ENCODE data around the gene TMED1. TPM values are rescaled to one million over a fixed set of nuclear protein-coding genes. Genes with fewer than 3 reads are reported as not detected.

The TMED1 gene
- polyA plus RNA-seq, 2 of the 4 experiments (the other 2 are of a cell fraction) = 29.9 to 37.0 TPM

DNA sequence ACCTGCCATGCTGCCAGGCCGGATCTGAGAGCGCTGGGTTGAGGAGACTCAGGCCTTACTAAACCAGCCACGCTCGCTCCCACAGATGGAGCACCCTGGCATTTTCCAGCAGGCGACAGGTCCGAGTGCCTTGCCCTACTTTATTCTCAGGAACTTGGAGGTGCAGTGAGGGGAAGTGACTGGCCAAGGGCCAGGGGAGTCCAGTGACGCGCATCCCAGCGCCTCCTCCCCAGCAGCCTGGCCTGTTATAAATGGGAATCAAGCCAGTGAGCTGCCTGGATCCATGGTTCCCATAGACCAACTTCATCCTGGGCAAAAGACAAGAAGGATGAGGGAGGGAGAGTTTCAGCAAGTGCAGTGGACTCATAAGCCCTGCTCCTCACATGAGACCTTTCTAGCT lies 35.5 kb downstream of the TMED1 start:
- WGBS (ENCODE audit: missing lambda C conversion rate) = 93% methylated on average over 6 of the region's 9 CpGs
- Histone ChIP-seq H3K4me1 (no peaks in the 10 kb centered on the region), H3K4me3 (no peak overlapping the region), H3K27ac (no peak overlapping the region), H3K4me2 (no peak overlapping the region), H3K9me3 (no peaks in the 10 kb centered on the region)
- DNase-seq (ENCODE audit: low read depth in 1 of 2, low spot score in 1 of 2) (no peak), FAIRE-seq (no peak), ATAC-seq (no peak)
- POLR2A ChIA-PET = interaction anchor here (1.0 kb wide), 1 partner anchor 83 kb away, joined by 3 read pairs; the partner anchor contains the start of gene DNM2
- CTCF ChIA-PET = no interaction called here
- TF ChIP-seq PHF8 (IDR thresholded peaks at IDR 0.05; ENCODE audit: borderline replicate concordance, low read depth) (no peak), FOSL2 (IDR thresholded peaks at IDR 0.05) (no peak), FOSL2 (CRISPR knock-in tag; IDR thresholded peaks at IDR 0.05) (no peak), NR3C1 (IDR thresholded peaks at IDR 0.05) (no peak), RCOR1 (IDR thresholded peaks at IDR 0.05; ENCODE audit: low read depth, low read length) (no peak)
- TF ChIP-seq, protein P1, sequence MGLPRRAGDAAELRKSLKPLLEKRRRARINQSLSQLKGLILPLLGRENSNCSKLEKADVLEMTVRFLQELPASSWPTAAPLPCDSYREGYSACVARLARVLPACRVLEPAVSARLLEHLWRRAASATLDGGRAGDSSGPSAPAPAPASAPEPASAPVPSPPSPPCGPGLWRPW (IDR thresholded peaks at IDR 0.05) = no peak

DNA sequence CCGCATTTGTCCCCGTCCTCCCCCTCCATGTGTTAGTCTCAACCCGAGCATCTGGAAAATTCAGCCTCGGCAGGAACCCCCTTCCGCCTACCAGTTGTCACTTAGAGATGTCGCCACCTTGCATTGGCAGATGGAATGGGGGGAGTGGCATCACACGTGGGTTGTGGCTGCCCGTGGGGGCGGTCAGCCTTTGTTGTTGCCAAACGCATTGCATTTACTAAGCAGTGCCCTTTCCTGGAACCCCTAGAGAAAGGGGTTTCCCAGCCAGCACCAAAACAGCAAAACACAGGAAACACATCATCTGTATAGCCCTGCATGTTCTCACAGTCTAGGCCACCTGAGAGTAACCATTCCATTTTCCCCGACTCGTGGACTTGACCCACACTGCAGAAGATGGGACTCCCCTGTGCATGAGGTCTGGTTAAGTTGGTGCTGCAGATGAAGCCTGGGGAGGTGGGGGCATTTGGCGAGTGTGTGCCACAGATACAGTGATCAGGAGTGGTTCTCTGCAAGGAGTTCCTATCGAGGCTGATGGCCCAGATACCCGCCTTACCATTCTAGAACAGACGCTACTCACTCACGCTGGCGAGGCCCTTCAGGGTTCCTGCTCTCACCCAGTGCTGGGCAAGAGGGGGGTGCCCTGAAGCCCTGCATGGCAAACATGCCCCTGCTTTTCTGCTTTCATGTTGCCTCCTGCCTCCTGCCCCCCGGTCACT lies 38.3 kb downstream of the TMED1 start:
- ChIA-PET POLR2A (no interaction called here), CTCF (interaction anchor here (1.6 kb wide), 1 partner anchor 8 kb away, joined by 3 read pairs; no protein-coding TSS in a partner anchor)
- no peak overlapping the region for H3K4me3 ChIP-seq
- no peaks in the 10 kb centered on the region for H3K4me1 ChIP-seq
- no peak overlapping the region for H3K27ac ChIP-seq
- TF ChIP-seq POLR2A (IDR thresholded peaks at IDR 0.05; ENCODE audit: low read length) (no peak), CEBPB (IDR thresholded peaks at IDR 0.05) (no peak), GATA3 (IDR thresholded peaks at IDR 0.05; ENCODE audit: borderline replicate concordance) (no peak), ESRRA (IDR thresholded peaks at IDR 0.05; ENCODE audit: borderline replicate concordance, low read length) (no peak), NFE2L2 (conservative IDR thresholded peaks at IDR 0.05; ENCODE audit: low read length) (no peak), NR3C1 (IDR thresholded peaks at IDR 0.05) (no peak), MYC (IDR thresholded peaks at IDR 0.05; ENCODE audit: borderline replicate concordance, low read length) (no peak), HDAC2 (IDR thresholded peaks at IDR 0.05) (no peak), EP300 (IDR thresholded peaks at IDR 0.05) (no peak), ZNF302 (CRISPR knock-in tag; IDR thresholded peaks at IDR 0.05) (no peak), ZC3H11A (IDR thresholded peaks at IDR 0.05) (no peak)
- TF ChIP-seq, protein P2, sequence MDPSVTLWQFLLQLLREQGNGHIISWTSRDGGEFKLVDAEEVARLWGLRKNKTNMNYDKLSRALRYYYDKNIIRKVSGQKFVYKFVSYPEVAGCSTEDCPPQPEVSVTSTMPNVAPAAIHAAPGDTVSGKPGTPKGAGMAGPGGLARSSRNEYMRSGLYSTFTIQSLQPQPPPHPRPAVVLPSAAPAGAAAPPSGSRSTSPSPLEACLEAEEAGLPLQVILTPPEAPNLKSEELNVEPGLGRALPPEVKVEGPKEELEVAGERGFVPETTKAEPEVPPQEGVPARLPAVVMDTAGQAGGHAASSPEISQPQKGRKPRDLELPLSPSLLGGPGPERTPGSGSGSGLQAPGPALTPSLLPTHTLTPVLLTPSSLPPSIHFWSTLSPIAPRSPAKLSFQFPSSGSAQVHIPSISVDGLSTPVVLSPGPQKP (IDR thresholded peaks at IDR 0.05; ENCODE audit: low read depth, low read length) = no peak
- TF ChIP-seq, protein P3, sequence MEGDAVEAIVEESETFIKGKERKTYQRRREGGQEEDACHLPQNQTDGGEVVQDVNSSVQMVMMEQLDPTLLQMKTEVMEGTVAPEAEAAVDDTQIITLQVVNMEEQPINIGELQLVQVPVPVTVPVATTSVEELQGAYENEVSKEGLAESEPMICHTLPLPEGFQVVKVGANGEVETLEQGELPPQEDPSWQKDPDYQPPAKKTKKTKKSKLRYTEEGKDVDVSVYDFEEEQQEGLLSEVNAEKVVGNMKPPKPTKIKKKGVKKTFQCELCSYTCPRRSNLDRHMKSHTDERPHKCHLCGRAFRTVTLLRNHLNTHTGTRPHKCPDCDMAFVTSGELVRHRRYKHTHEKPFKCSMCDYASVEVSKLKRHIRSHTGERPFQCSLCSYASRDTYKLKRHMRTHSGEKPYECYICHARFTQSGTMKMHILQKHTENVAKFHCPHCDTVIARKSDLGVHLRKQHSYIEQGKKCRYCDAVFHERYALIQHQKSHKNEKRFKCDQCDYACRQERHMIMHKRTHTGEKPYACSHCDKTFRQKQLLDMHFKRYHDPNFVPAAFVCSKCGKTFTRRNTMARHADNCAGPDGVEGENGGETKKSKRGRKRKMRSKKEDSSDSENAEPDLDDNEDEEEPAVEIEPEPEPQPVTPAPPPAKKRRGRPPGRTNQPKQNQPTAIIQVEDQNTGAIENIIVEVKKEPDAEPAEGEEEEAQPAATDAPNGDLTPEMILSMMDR (IDR thresholded peaks at IDR 0.05) = no peak
- TF ChIP-seq, protein P4, sequence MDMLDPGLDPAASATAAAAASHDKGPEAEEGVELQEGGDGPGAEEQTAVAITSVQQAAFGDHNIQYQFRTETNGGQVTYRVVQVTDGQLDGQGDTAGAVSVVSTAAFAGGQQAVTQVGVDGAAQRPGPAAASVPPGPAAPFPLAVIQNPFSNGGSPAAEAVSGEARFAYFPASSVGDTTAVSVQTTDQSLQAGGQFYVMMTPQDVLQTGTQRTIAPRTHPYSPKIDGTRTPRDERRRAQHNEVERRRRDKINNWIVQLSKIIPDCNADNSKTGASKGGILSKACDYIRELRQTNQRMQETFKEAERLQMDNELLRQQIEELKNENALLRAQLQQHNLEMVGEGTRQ (IDR thresholded peaks at IDR 0.05) = no peak
- TF ChIP-seq, protein P5, sequence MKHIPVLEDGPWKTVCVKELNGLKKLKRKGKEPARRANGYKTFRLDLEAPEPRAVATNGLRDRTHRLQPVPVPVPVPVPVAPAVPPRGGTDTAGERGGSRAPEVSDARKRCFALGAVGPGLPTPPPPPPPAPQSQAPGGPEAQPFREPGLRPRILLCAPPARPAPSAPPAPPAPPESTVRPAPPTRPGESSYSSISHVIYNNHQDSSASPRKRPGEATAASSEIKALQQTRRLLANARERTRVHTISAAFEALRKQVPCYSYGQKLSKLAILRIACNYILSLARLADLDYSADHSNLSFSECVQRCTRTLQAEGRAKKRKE (CRISPR knock-in tag; IDR thresholded peaks at IDR 0.05; ENCODE audit: low read depth) = no peak
- TF ChIP-seq, protein P1 (IDR thresholded peaks at IDR 0.05) = no peak
- no peak for DNase-seq (ENCODE audit: low read depth in 1 of 2, low spot score in 1 of 2)
- 89% methylated on average over 19 of the region's 19 CpGs for WGBS (ENCODE audit: missing lambda C conversion rate)
- no peak for ATAC-seq
- no peaks in the 10 kb centered on the region for H3K9me3 ChIP-seq
- H3K4me2 ChIP-seq = no peak overlapping the region
- FAIRE-seq = no peak

Data from A549 (cell line).